ENCODE data around the gene GASK1A. TPM values are rescaled to one million over a fixed set of nuclear protein-coding genes. Genes with fewer than 3 reads are reported as not detected.

The GASK1A gene
- total and polyA plus RNA-seq, 2 of the 8 experiments (the other 6 are each of a cell fraction or from before 2014, with no cell fraction given) = 4.7 to 7.9 TPM

GRCh38 chr3:43090238-43090637 lies 111.1 kb downstream of the GASK1A start:
- no peak overlapping the region for H3K27ac ChIP-seq (ENCODE audit: low read depth, low read length)
- ChIA-PET POLR2A (ENCODE audit: partially characterized antibody) (no interaction called here), CTCF (ENCODE audit: partially characterized antibody) (interaction anchor here (1.2 to 3.4 kb wide), 7 partner anchors 12 to 129 kb away, joined by 3 to 27 read pairs (median 6); no protein-coding TSS in a partner anchor)
- H3K4me1 ChIP-seq (replicated peaks in 1 of 4; ENCODE audit: control insufficient read depth in 3 of 4, insufficient read depth in 4 of 4, low read length in 3 of 4) = no peaks in the 10 kb centered on the region
- peaks cover 0 to 4% of the 10 kb centered on the region in 2 experiments for H4K20me1 ChIP-seq (replicated peaks in 1 of 2; ENCODE audit: control insufficient read depth in 1 of 2, insufficient read depth in 2 of 2, low read length in 2 of 2)
- no peak overlapping the region for H4K5ac ChIP-seq (ENCODE audit: insufficient read length, low read depth, low read length)
- no peak overlapping the region for H3K56ac ChIP-seq (replicated peaks; ENCODE audit: insufficient read length, low read depth, low read length)
- no peak overlapping the region for H3K4me2 ChIP-seq (ENCODE audit: insufficient read depth in 1 of 2, low read depth in 2 of 2, low read length in 2 of 2)
- H3K23me2 ChIP-seq (ENCODE audit: low read depth, low read length) = no peaks in the 10 kb centered on the region
- no peaks in the 10 kb centered on the region for H3K9me3 ChIP-seq (ENCODE audit: insufficient read depth in 2 of 2, low read depth in 1 of 2, low read length in 1 of 2)
- H3K23ac ChIP-seq (ENCODE audit: insufficient read length) = no peak overlapping the region
- H3K79me1 ChIP-seq (ENCODE audit: low read depth, low read length) = no peaks in the 10 kb centered on the region; the same call in none of the 2 replicates
- H2BK120ac ChIP-seq (replicated peaks; ENCODE audit: low read depth, low read length) = no peak overlapping the region
- H4K8ac ChIP-seq (ENCODE audit: extremely low read depth, insufficient read depth, low read length) = no peak overlapping the region
- H2BK12ac ChIP-seq (ENCODE audit: low read depth, low read length) = no peak overlapping the region
- no peaks in the 10 kb centered on the region for H3K36me3 ChIP-seq (ENCODE audit: control insufficient read depth in 2 of 4, insufficient read depth in 4 of 4, low read length in 3 of 4)
- H2AFZ ChIP-seq (ENCODE audit: low read length) = no peak overlapping the region
- WGBS, 2 experiments (ENCODE audit: extremely low coverage in 1 of 2, insufficient coverage in 1 of 2, insufficient read length in 1 of 2, insufficient replicate concordance in 2 of 2, low coverage in 1 of 2, low lambda C conversion rate in 2 of 2, missing lambda C conversion rate in 1 of 2) = 90% methylated on average over 3 of the region's 3 CpGs; no CpG with 5 or more reads in 1 of the 2 experiments
- H2BK5ac ChIP-seq (ENCODE audit: low read depth, low read length) = no peak overlapping the region
- FAIRE-seq (no peak), DNase-seq (ENCODE audit: low read depth in 1 of 2, low spot score in 2 of 2) (no peak)
- H2BK15ac ChIP-seq (ENCODE audit: low read length) = no peak overlapping the region
- H3K79me2 ChIP-seq (ENCODE audit: control insufficient read depth in 1 of 2, insufficient read depth in 2 of 2, low read length in 2 of 2) = no peaks in the 10 kb centered on the region
- H4K91ac ChIP-seq (replicated peaks; ENCODE audit: insufficient read length, low read length) = no peak overlapping the region
- H3K27me3 ChIP-seq (replicated peaks in 1 of 4; ENCODE audit: control insufficient read depth in 3 of 4, extremely low read depth in 1 of 4, insufficient read depth in 3 of 4, low read length in 3 of 4) = no peaks in the 10 kb centered on the region
- H2BK20ac ChIP-seq (ENCODE audit: low read length) = no peak overlapping the region
- no peak overlapping the region for H3K4ac ChIP-seq (replicated peaks; ENCODE audit: insufficient read length, low read depth, low read length)
- no peak overlapping the region for H3K4me3 ChIP-seq (ENCODE audit: extremely low read depth in 1 of 4, insufficient read depth in 2 of 4, low read depth in 3 of 4, low read length in 4 of 4)
- no peak overlapping the region for H2AK5ac ChIP-seq (ENCODE audit: low read depth, low read length)
- H3K9ac ChIP-seq (replicated peaks in 1 of 4; ENCODE audit: extremely low read depth in 1 of 4, low read depth in 3 of 4, low read length in 3 of 4) = no peak overlapping the region
- no peak overlapping the region for H3K18ac ChIP-seq (ENCODE audit: extremely low read depth, low read length)
- no peak overlapping the region for H3K14ac ChIP-seq (ENCODE audit: insufficient read length)
- TF ChIP-seq SIN3A (conservative IDR thresholded peaks at IDR 0.05 in 1 of 2, IDR thresholded peaks at IDR 0.05 in 1 of 2; ENCODE audit: low read depth in 1 of 2, low read length in 2 of 2) (no peak), KDM5A (IDR thresholded peaks at IDR 0.05; ENCODE audit: low read length) (no peak), CTBP2 (IDR thresholded peaks at IDR 0.05; ENCODE audit: borderline replicate concordance, insufficient read depth, insufficient read length, low read length) (no peak), BCL11A (IDR thresholded peaks at IDR 0.05; ENCODE audit: low read depth in 2 of 2, low read length in 2 of 2) (no peak), NRF1 (IDR thresholded peaks at IDR 0.05; ENCODE audit: low read depth, low read length) (no peak), POU5F1 (IDR thresholded peaks at IDR 0.05; ENCODE audit: low read depth, low read length) (no peak), KDM4A (IDR thresholded peaks at IDR 0.05; ENCODE audit: low read depth, low read length, severe bottlenecking) (no peak), GTF2F1 (IDR thresholded peaks at IDR 0.05; ENCODE audit: borderline replicate concordance, low read depth, low read length) (no peak), RAD21 (IDR thresholded peaks at IDR 0.05 in 1 of 2, conservative IDR thresholded peaks at IDR 0.05 in 1 of 2; ENCODE audit: low read depth in 2 of 2, low read length in 2 of 2) (no peak), CHD2 (IDR thresholded peaks at IDR 0.05; ENCODE audit: low read length) (no peak), RXRA (IDR thresholded peaks at IDR 0.05; ENCODE audit: insufficient read depth, low read depth, low read length) (no peak), TBP (IDR thresholded peaks at IDR 0.05; ENCODE audit: low read depth, low read length) (no peak), RBBP5 (IDR thresholded peaks at IDR 0.05; ENCODE audit: borderline replicate concordance, low read depth, low read length) (no peak), TAF7 (optimal IDR thresholded peaks at IDR 0.05; ENCODE audit: borderline replicate concordance, low read depth, low read length) (no peak)
